Mucosa of descending colon (tissue), 3 donors: Measurements from ENCODE around the gene KDM2A. TPM values are rescaled to one million over a fixed set of nuclear protein-coding genes. Genes with fewer than 3 reads are reported as not detected.

ENCODE experiments used
- ATAC-seq: fragments of 200-7000 bp; cut with Tn5 transposase; one replicate; pipeline ENCODE4 v1.9.1; 2020; ENCODE audit warnings: mild to moderate bottlenecking, moderate library complexity
- DNase-seq, 3 donors: peaks; one replicate each; pipeline ENCODE4 v3.0.0-alpha.2; 2020
- H3K36me3 ChIP-seq: fragments of 200-600 bp; one replicate; pipeline ENCODE4 v1.8.0; 2021; ENCODE audit warnings: low read depth, mild to moderate bottlenecking
- H3K4me1 ChIP-seq: fragments of 200-600 bp; one replicate; pipeline ENCODE4 v1.8.0; 2021; ENCODE audit warnings: low read depth, mild to moderate bottlenecking
- H3K4me3 ChIP-seq: fragments of 200-600 bp; one replicate; pipeline ENCODE4 v1.8.0; 2021; ENCODE audit warnings: mild to moderate bottlenecking
- H3K9me3 ChIP-seq: fragments of 200-600 bp; one replicate; pipeline ENCODE4 v1.8.0; 2021; ENCODE audit warnings: mild to moderate bottlenecking
- intact Hi-C, 2 donors: fragments of 100-400 bp; cut with DNase I in 1 of 2; cut with micrococcal nuclease in 1 of 2; formaldehyde crosslinking; loops; one replicate each; pipeline versions ENCODE4 v1.11.0 to v1.11.1; 2022; cut with DNase I, micrococcal nuclease
- total RNA-seq, 3 donors: library from RNA; stranded (reverse); fragmentation: NEBNext Ultra II Directional in 2 of 3; extraction: Animal tissue kit (Norgen Biotek cat#: 25700) in 2 of 3; gene quantifications; one replicate each; pipeline versions ENCODE4 v1.2.1 to v1.2.4, GENCODE V29; 2021 to 2023
- TF ChIP-seq, protein P1 (sequence below): fragments of 200-600 bp; IDR thresholded peaks from one replicate; pipeline ENCODE4 v1.8.0; 2022; ENCODE audit warnings: antibody characterized with exemption, mild to moderate bottlenecking
- donor health status: DM: no; HTN: no; CAD: no; lungs with moderate emphysema.
- donor health status: DM: no; HTN: no; CAD: no.
- donor health status: DM: no; HTN: yes; CAD: no.

KDM2A gene
- total RNA-seq, 3 donors from 2014 or later: 67.2 to 84.6 (median 77.1) TPM

- intact Hi-C loops: no loop called here
- no peak for ATAC-seq
Measured at GRCh38 chr11:67079065-67079705, 39.9 kb upstream of the KDM2A start.

DNA sequence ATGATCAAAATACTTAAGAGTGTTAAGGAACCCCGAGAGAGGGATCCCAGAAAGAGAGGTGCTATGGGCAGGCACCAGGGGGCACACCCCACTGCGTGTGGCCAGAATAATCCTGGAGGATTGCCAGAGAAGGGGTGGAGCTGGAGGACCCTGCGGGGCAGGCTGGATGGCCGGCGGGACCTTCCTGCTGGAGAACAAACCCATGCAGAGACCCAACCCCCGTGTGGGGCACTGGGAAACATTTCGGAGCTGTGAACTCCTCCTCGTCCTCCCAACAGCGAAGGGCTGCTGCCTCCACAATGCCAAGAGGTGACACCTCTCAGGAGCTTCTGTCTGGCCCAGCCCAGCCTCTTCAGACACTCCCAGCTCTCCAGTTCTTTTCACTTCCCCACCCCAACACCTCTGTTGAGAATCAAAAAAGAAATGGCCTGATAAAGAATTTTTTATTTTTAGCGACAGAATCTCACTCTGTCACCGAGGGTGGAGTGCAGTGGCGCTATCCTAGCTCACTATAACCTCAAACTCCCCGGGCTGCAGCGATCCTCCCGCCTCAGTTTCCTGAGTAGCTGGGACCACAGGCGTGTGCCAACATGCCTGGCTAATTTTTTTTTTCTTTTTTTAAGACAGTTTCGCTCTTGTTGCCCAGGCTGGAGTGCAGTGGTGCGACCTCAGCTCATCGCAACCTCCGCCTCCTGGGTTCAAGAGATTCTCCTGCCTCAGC lies 36.8 kb upstream of the KDM2A start:
- TF ChIP-seq, protein P1, sequence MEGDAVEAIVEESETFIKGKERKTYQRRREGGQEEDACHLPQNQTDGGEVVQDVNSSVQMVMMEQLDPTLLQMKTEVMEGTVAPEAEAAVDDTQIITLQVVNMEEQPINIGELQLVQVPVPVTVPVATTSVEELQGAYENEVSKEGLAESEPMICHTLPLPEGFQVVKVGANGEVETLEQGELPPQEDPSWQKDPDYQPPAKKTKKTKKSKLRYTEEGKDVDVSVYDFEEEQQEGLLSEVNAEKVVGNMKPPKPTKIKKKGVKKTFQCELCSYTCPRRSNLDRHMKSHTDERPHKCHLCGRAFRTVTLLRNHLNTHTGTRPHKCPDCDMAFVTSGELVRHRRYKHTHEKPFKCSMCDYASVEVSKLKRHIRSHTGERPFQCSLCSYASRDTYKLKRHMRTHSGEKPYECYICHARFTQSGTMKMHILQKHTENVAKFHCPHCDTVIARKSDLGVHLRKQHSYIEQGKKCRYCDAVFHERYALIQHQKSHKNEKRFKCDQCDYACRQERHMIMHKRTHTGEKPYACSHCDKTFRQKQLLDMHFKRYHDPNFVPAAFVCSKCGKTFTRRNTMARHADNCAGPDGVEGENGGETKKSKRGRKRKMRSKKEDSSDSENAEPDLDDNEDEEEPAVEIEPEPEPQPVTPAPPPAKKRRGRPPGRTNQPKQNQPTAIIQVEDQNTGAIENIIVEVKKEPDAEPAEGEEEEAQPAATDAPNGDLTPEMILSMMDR: no peak
- H3K36me3 ChIP-seq: no peaks in the 10 kb centered on the region
- DNase-seq (peak in 2 of 3 donors; percentile 14 to 34), ATAC-seq (no peak)
- intact Hi-C loops: loop anchor here in 1 of 2 donors (10.0 kb wide), 1 partner anchor 83 kb away; no protein-coding TSS in a partner anchor
- no peaks in the 10 kb centered on the region for H3K9me3 ChIP-seq
- no peak overlapping the region for H3K4me3 ChIP-seq
- H3K4me1 ChIP-seq: peaks cover 14% of the 10 kb centered on the region

More at GRCh38 chr11:67079065-67079705, 39.9 kb upstream of the KDM2A start:
- Histone ChIP-seq H3K9me3 (no peaks in the 10 kb centered on the region), H3K36me3 (no peaks in the 10 kb centered on the region), H3K4me1 (peaks cover 16% of the 10 kb centered on the region), H3K4me3 (no peak overlapping the region)
- TF ChIP-seq, protein P1: no peak
- DNase-seq: no peak

DNA sequence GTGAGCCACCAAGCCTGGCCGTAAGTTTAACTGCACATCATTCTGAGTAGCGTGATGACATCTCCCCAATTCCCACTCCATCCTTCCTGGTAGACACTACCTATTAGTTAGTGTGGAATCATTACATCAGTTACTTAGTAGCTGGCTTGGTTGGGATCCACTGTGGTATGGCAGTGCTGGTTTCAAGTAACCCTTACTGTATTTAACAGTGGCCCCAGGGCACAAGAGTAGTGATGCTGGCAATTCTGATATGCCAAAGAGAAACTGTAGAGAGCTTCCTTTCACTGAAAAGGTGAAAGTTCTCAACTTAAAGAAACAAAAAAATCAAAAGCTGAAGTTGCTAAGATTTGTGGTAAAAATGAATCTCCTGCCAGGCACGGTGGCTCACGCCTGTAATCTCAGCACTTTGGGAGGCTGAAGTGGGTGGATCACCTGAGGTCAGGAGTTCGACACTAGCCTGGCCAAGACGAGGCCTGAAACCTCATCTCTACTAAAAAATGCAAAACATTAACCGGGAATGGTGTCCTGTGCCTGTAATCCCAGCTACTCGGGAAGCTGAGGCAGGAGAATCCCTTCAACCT lies 35.2 kb upstream of the KDM2A start:
- DNase-seq (no peak), ATAC-seq (no peak)
- Histone ChIP-seq H3K4me1 (peaks cover 9% of the 10 kb centered on the region), H3K4me3 (no peak overlapping the region), H3K9me3 (no peaks in the 10 kb centered on the region), H3K36me3 (no peaks in the 10 kb centered on the region)
- intact Hi-C loops: loop anchor here in 1 of 2 donors (10.0 kb wide), 1 partner anchor 81 kb away; no protein-coding TSS in a partner anchor
- TF ChIP-seq, protein P1: no peak

- intact Hi-C loops: loop anchor here in 1 of 2 donors (10.0 kb wide), 1 partner anchor 79 kb away; no protein-coding TSS in a partner anchor
- no peak for DNase-seq
- TF ChIP-seq, protein P1: no peak
- Histone ChIP-seq H3K9me3 (no peaks in the 10 kb centered on the region), H3K4me3 (no peak overlapping the region), H3K36me3 (no peaks in the 10 kb centered on the region), H3K4me1 (peaks cover 9% of the 10 kb centered on the region)
- ATAC-seq: no peak
Measured at GRCh38 chr11:67085617-67086016, 33.4 kb upstream of the KDM2A start.

DNA sequence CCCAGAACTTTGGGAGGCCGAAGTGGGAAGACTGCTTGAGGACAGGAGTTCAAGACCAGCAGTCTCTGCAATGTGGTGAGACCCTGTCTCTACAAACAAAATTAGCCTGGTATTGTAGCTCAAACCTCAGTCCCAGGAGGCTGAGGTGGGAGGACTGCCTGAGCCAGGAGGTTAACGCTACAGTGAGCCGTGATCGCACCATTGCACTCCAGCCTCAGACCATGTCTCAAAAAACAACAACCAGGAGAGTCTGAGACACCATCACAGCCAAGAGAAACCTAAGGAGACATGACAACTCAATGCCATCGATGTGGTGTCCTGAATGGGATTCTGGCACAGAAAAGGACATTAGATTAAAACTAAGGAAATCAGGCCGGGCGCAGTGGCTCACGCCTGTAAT lies 28.3 kb upstream of the KDM2A start:
- Histone ChIP-seq H3K36me3 (no peaks in the 10 kb centered on the region), H3K9me3 (no peaks in the 10 kb centered on the region), H3K4me1 (no peaks in the 10 kb centered on the region), H3K4me3 (no peak overlapping the region)
- TF ChIP-seq, protein P1: no peak
- ATAC-seq (no peak), DNase-seq (no peak)
- intact Hi-C loops: no loop called here
